Endothelial cell of umbilical vein (primary cell): ENCODE measurements around the gene UBE2C.

ENCODE experiments used
- CTCF ChIP-seq, 2 donors: IDR thresholded peaks; 1 replicate in 1 of 2; 2 replicates in 1 of 2; pipeline ENCODE4 v1.5.1; 2011; ENCODE audit warnings: low read length in 2 of 2, mild to moderate bottlenecking in 2 of 2, moderate library complexity in 2 of 2, control low read depth in 1 of 2, inconsistent platforms in 1 of 2, low read depth in 1 of 2; ENCODE audit not compliant: insufficient read depth in 1 of 2; ENCODE audit errors: extremely low read depth in 1 of 2
- EZH2 ChIP-seq: IDR thresholded peaks from 2 replicates; pipeline ENCODE4 v1.6.1; 2012; ENCODE audit warnings: borderline replicate concordance, low read depth, mild to moderate bottlenecking, moderate library complexity, low read length, inconsistent platforms; ENCODE audit not compliant: severe bottlenecking
- FOS ChIP-seq: IDR thresholded peaks from 2 replicates; pipeline ENCODE4 v1.6.1; 2011; ENCODE audit warnings: mild to moderate bottlenecking, low read length, moderate library complexity, borderline replicate concordance; ENCODE audit not compliant: insufficient read depth
- JUN ChIP-seq: IDR thresholded peaks from 2 replicates; pipeline ENCODE4 v1.6.1; 2011; ENCODE audit warnings: borderline replicate concordance, low read depth; ENCODE audit not compliant: insufficient read length, insufficient read depth
- POLR2A ChIP-seq: IDR thresholded peaks from 2 replicates; pipeline ENCODE4 v1.6.1; 2012; ENCODE audit warnings: low read depth, mild to moderate bottlenecking, control low read depth, low read length
- POLR2AphosphoS5 ChIP-seq: IDR thresholded peaks from 2 replicates; pipeline ENCODE4 v1.6.1; 2012; ENCODE audit warnings: low read depth, mild to moderate bottlenecking, control low read depth, low read length, moderate library complexity; ENCODE audit not compliant: insufficient read depth
- TF ChIP-seq, protein P1 (sequence below): IDR thresholded peaks from 2 replicates; pipeline ENCODE4 v1.6.1; 2011; ENCODE audit not compliant: insufficient read depth, insufficient read length

DNA sequence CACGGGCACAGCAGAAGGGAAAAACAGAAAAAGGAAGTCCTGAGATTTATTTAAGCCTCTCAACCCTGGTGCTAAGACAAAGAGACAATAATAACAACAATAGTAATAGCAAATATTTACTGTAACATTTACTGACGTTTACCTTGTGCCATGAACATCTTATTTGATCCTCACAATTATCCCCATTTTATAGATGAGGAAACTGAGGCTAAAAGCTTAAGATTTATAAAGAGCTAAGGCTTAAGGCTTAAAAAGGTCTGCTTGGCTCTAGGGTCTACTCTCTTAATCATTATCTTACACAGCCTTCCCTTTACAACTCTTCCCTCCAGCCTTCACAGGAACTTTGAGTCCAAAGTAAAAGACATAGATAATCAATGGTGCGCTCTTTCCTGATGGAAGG, 24.1 kb upstream of the UBE2C start:
- no peak for TF ChIP-seq CTCF (IDR thresholded peaks at IDR 0.05; ENCODE audit: extremely low read depth in 1 of 2, insufficient read depth in 1 of 2, low read depth in 1 of 2, low read length in 2 of 2)
- TF ChIP-seq, protein P1, sequence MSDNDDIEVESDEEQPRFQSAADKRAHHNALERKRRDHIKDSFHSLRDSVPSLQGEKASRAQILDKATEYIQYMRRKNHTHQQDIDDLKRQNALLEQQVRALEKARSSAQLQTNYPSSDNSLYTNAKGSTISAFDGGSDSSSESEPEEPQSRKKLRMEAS: no peak
- TF ChIP-seq POLR2A: no peak
- TF ChIP-seq POLR2AphosphoS5: no peak
- no peak for TF ChIP-seq EZH2
- TF ChIP-seq FOS: no peak
- no peak for TF ChIP-seq JUN
